ENCODE data around the gene MAGIX.

The MAGIX gene

DNA sequence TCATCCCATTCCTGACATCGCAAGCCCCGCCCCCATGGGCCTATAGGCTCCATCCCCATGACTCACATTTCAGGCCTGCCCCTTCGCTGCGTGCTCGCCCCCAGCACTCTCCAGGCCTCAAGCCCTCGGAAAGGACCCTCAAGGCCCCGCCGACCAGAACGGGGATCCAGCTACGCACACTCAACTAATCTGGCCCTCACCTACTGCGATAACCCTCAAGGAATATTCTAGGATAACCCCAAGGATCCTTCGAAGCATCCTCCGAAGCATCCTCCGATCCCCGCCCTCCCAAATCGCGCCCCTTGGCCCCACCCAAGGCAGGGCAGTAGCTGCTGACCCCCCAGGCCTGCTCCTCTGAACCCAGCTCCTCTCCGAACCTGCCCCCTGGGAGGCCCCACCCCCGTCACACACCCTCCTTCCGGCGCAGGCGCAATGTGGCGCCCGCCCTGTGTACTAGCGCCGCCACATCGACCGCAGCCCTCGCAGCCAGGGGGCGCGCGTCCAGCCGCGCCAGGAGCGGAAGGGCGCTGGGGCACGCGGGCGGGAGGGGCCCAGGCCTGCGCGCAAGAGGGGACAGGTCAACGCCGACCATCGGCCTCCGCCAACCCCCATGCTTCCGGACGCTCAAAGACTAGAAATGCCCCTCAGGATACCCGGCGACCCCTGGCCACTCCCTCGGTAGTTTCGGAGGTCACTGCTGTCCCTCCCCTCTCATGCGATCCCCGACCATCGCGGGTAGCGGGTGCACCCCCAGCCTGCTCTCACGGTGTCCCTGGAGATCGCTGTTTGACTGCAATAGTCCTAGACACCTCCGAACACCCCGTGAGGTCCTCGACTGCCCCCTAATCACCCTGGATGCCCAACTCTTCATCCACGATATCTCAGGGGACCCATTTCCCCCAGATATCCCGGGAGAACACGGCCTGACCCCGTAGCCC lies 6.4 kb upstream of the MAGIX start:
- no peaks in the 10 kb centered on the region for H3K36me3 ChIP-seq
- H3K9me3 ChIP-seq: no peaks in the 10 kb centered on the region
- TF ChIP-seq, protein P1, sequence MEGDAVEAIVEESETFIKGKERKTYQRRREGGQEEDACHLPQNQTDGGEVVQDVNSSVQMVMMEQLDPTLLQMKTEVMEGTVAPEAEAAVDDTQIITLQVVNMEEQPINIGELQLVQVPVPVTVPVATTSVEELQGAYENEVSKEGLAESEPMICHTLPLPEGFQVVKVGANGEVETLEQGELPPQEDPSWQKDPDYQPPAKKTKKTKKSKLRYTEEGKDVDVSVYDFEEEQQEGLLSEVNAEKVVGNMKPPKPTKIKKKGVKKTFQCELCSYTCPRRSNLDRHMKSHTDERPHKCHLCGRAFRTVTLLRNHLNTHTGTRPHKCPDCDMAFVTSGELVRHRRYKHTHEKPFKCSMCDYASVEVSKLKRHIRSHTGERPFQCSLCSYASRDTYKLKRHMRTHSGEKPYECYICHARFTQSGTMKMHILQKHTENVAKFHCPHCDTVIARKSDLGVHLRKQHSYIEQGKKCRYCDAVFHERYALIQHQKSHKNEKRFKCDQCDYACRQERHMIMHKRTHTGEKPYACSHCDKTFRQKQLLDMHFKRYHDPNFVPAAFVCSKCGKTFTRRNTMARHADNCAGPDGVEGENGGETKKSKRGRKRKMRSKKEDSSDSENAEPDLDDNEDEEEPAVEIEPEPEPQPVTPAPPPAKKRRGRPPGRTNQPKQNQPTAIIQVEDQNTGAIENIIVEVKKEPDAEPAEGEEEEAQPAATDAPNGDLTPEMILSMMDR (IDR thresholded peaks at IDR 0.05; ENCODE audit: low read depth, low read length): peak; percentile 60
- H3K27me3 ChIP-seq: no peaks in the 10 kb centered on the region
- no peaks in the 10 kb centered on the region for H3K4me1 ChIP-seq
- peak overlapping the region; percentile 48 for H3K4me3 ChIP-seq (ENCODE audit: low read depth, low read length)
- DNase-seq: peak; percentile 87

- H3K36me3 ChIP-seq: no peaks in the 10 kb centered on the region
- no peaks in the 10 kb centered on the region for H3K9me3 ChIP-seq
- H3K4me3 ChIP-seq (ENCODE audit: low read depth, low read length): no peak overlapping the region
- TF ChIP-seq, protein P1 (IDR thresholded peaks at IDR 0.05; ENCODE audit: low read depth, low read length): no peak
- H3K27me3 ChIP-seq: no peaks in the 10 kb centered on the region
- no peak for DNase-seq
- no peaks in the 10 kb centered on the region for H3K4me1 ChIP-seq
Measured at GRCh38 chrX:49157194-49157593, 5.4 kb upstream of the MAGIX start.

- no peaks in the 10 kb centered on the region for H3K9me3 ChIP-seq
- H3K4me3 ChIP-seq (ENCODE audit: low read depth, low read length): no peak overlapping the region
- peaks cover 4% of the 10 kb centered on the region for H3K4me1 ChIP-seq
- H3K36me3 ChIP-seq: no peaks in the 10 kb centered on the region
- H3K27me3 ChIP-seq: no peaks in the 10 kb centered on the region
- no peak for DNase-seq
- TF ChIP-seq, protein P1 (IDR thresholded peaks at IDR 0.05; ENCODE audit: low read depth, low read length): no peak
Measured at GRCh38 chrX:49160908-49161307, 1.6 kb upstream of the MAGIX start.

GRCh38 chrX:49161632-49162031 lies 926 bp upstream of the MAGIX start:
- DNase-seq: no peak
- Histone ChIP-seq H3K36me3 (no peaks in the 10 kb centered on the region), H3K4me3 (ENCODE audit: low read depth, low read length) (no peak overlapping the region), H3K4me1 (peaks cover 4% of the 10 kb centered on the region), H3K27me3 (no peaks in the 10 kb centered on the region), H3K9me3 (no peaks in the 10 kb centered on the region)
- TF ChIP-seq, protein P1 (IDR thresholded peaks at IDR 0.05; ENCODE audit: low read depth, low read length): no peak

DNA sequence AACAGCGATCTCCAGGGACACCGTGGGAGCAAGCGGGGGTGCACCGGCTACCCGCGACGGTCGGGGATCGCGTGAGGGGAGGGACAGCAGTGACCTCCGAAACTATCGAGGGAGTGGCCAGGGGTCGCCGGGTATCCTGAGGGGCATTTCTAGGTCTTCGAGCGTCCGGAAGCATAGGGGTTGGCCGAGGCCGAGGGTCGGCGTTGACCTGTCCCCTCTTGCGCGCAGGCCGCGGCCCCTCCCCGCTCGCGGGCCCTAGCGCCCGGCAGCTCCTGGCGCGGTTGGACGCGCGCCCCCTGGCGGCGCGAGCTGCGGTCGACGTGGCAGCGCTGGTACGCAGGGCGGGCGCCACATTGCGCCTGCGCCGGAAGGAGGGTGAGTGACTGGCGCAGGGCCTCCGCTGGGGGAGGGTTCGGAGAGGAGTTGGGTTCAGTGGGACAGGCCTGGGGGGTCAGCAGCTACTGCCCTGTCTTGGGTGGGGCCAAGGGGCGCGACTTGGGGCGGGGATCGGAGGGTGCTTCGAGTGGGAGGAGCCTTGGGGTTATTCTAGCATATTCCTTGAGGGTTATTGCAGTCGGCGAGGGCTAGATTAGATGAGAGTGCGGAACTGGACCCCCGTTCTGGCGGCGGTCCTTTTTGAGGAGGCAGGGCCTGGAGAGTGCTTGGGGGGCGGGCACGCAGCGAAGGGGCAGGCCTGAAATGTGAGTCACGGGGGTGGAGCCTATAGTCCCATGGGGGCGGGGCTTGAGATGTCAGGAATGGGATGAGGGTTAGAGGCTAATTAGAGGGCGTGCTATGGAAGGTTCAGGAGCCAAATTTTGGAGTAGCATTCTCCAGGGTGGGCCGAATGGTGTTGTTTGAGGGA lies 1.2 kb downstream of the MAGIX start:
- no peaks in the 10 kb centered on the region for H3K27me3 ChIP-seq
- H3K4me1 ChIP-seq: peaks cover 4% of the 10 kb centered on the region
- no peaks in the 10 kb centered on the region for H3K9me3 ChIP-seq
- H3K36me3 ChIP-seq: no peaks in the 10 kb centered on the region
- peak; percentile 88 for DNase-seq
- TF ChIP-seq, protein P1 (IDR thresholded peaks at IDR 0.05; ENCODE audit: low read depth, low read length): peak; percentile 43
- peak overlapping the region; percentile 50 for H3K4me3 ChIP-seq (ENCODE audit: low read depth, low read length)
